GM12878 (cell line): ENCODE data around the gene NCDN. TPM values are rescaled to one million over a fixed set of nuclear protein-coding genes. Genes with fewer than 3 reads are reported as not detected.

Experiments
- ATAC-seq: fragments of 200-7000 bp; cut with Tn5 transposase; 3 replicates; pipeline ENCODE4 v1.9.1; 2020; ENCODE audit warnings: mild to moderate bottlenecking, moderate library complexity
- BruUV-seq: library from RNA; stranded (reverse); fragments of 400-500 nt; replicated peaks from 2 replicates; lab custom pipeline; 2021; lab: Mats Ljungman, UMichigan
- CTCF ChIA-PET: fragments of 300-600 bp; sonication (Branson Sonifier 250); formaldehyde crosslinking; extraction: SDS; loops from one replicate; lab custom pipeline; 2021; ENCODE audit warnings: inconsistent platforms; lab: Yijun Ruan, JAX
- POLR2A ChIA-PET: fragments of 350-600 bp; formaldehyde crosslinking; extraction: SDS; loops from one replicate; lab custom pipeline; 2021; ENCODE audit warnings: inconsistent platforms; lab: Charles Lee
- RAD21 ChIA-PET: fragments of 300-600 bp; sonication (Branson Sonifier 250); formaldehyde crosslinking; loops from one replicate; lab custom pipeline; 2023; ENCODE audit warnings: antibody characterized with exemption; ENCODE audit not compliant: unreplicated experiment; lab: Charles Lee
- SMC1A ChIA-PET: fragments of 300-600 bp; sonication (Branson Sonifier 250); formaldehyde crosslinking; loops from one replicate; lab custom pipeline; 2023; ENCODE audit not compliant: unreplicated experiment, uncharacterized antibody; lab: Charles Lee
- DNase-seq: peaks from one replicate; pipeline ENCODE4 v3.0.0-alpha.2; 2011; ENCODE audit warnings: low read depth, low spot score
- FAIRE-seq: peaks from 3 replicates; lab custom pipeline; 2011; peaks lifted over from hg19 to GRCh38; lab: Jason Lieb, UNC
- H2AFZ ChIP-seq: 2 replicates; pipeline ENCODE4 v1.6.0; 2011; ENCODE audit warnings: low read depth, low read length, control low read depth; ENCODE audit not compliant: control insufficient read depth
- H3K27ac ChIP-seq: 2 replicates; pipeline ENCODE4 v1.5.1; 2011; ENCODE audit warnings: control low read depth; ENCODE audit not compliant: control insufficient read depth, insufficient read depth
- H3K27me3 ChIP-seq, 2 experiments: replicated peaks in 1 of 2; 2 replicates each; pipeline versions ENCODE4 v1.6.0 to v1.6.1; 2011; ENCODE audit warnings: low read length in 1 of 2; ENCODE audit not compliant: control insufficient read depth in 2 of 2, insufficient read depth in 2 of 2
- H3K36me3 ChIP-seq, 2 experiments: 2 replicates each; pipeline ENCODE4 v1.5.1; 2011; ENCODE audit warnings: low read length in 1 of 2; ENCODE audit not compliant: control insufficient read depth in 2 of 2, insufficient read depth in 2 of 2
- H3K4me1 ChIP-seq: 2 replicates; pipeline ENCODE4 v1.6.1; 2011; ENCODE audit warnings: mild to moderate bottlenecking, low read length, moderate library complexity, mixed read lengths; ENCODE audit not compliant: control insufficient read depth, insufficient read depth
- H3K4me2 ChIP-seq: 2 replicates; pipeline ENCODE4 v1.6.0; 2011; ENCODE audit warnings: control low read depth; ENCODE audit not compliant: control insufficient read depth, insufficient read depth
- H3K4me3 ChIP-seq: fragments of 200-600 bp; sonication (generic); 2 replicates; pipeline ENCODE4 v1.5.1; 2016
- H3K79me2 ChIP-seq: 2 replicates; pipeline ENCODE4 v1.6.0; 2011; ENCODE audit warnings: low read length; ENCODE audit not compliant: control insufficient read depth, insufficient read depth
- H3K9ac ChIP-seq: 2 replicates; pipeline ENCODE4 v1.8.0; 2011; ENCODE audit warnings: low read length, control low read depth, mixed read lengths; ENCODE audit not compliant: control insufficient read depth, insufficient read depth
- H3K9me3 ChIP-seq: replicated peaks from 3 replicates; pipeline ENCODE4 v1.5.1; 2011; ENCODE audit warnings: mild to moderate bottlenecking, low read length; ENCODE audit not compliant: control insufficient read depth, insufficient read depth
- H4K20me1 ChIP-seq: 2 replicates; pipeline ENCODE4 v1.6.0; 2011; ENCODE audit not compliant: control insufficient read depth, insufficient read depth
- BCLAF1 ChIP-seq: fragments of 450-650 bp; IDR thresholded peaks from 2 replicates; pipeline ENCODE4 v1.6.1; 2017; ENCODE audit warnings: antibody characterized with exemption, mild to moderate bottlenecking, moderate library complexity
- CEBPZ ChIP-seq: fragments of 150-350 bp; IDR thresholded peaks from 2 replicates; pipeline ENCODE4 v1.6.1; 2016; ENCODE audit warnings: low read depth, low read length
- E4F1 ChIP-seq: fragments of 450-650 bp; IDR thresholded peaks from 2 replicates; pipeline ENCODE4 v1.6.1; 2018; ENCODE audit warnings: borderline replicate concordance, mild to moderate bottlenecking; ENCODE audit not compliant: partially characterized antibody
- EP300 ChIP-seq, 2 experiments: fragments of 150-350 bp in 1 of 2; IDR thresholded peaks; 2 replicates each; pipeline ENCODE4 v1.6.1; 2011 to 2012; ENCODE audit warnings: low read depth in 2 of 2, low read length in 2 of 2, borderline replicate concordance in 1 of 2, improper control_type of control experiment in 1 of 2, inconsistent platforms in 1 of 2; ENCODE audit not compliant: control insufficient read depth in 1 of 2
- HCFC1 ChIP-seq: fragments of 150-350 bp; IDR thresholded peaks from 2 replicates; pipeline ENCODE4 v1.6.1; 2014; ENCODE audit warnings: low read length
- IKZF2 ChIP-seq, 2 experiments: fragments of 450-650 bp; IDR thresholded peaks; 2 replicates each; pipeline ENCODE4 v1.6.1; 2017; ENCODE audit warnings: mild to moderate bottlenecking in 2 of 2, moderate library complexity in 2 of 2
- NR2F1 ChIP-seq: fragments of 450-650 bp; conservative IDR thresholded peaks from 2 replicates; pipeline ENCODE4 v1.6.1; 2017; ENCODE audit warnings: mild to moderate bottlenecking
- PAX5 ChIP-seq: IDR thresholded peaks from 2 replicates; pipeline ENCODE4 v1.6.1; 2011; ENCODE audit warnings: low read depth, low read length, borderline replicate concordance
- POLR2AphosphoS5 ChIP-seq: IDR thresholded peaks from 2 replicates; pipeline ENCODE4 v1.6.1; 2011; ENCODE audit warnings: mild to moderate bottlenecking, low read length, inconsistent platforms
- RFX5 ChIP-seq: IDR thresholded peaks from 2 replicates; pipeline ENCODE4 v1.6.1; 2011; ENCODE audit warnings: low read depth, low read length, improper control_type of control experiment
- SREBF1 ChIP-seq: IDR thresholded peaks from 2 replicates; pipeline ENCODE4 v1.6.1; 2012; ENCODE audit warnings: mild to moderate bottlenecking, low read length
- TAF1 ChIP-seq: IDR thresholded peaks from 2 replicates; pipeline ENCODE4 v1.6.1; 2011; ENCODE audit warnings: mild to moderate bottlenecking, low read depth, low read length, borderline replicate concordance
- TBL1XR1 ChIP-seq: IDR thresholded peaks from 2 replicates; pipeline ENCODE4 v1.6.1; 2012; ENCODE audit warnings: low read depth, low read length, improper control_type of control experiment
- YBX1 ChIP-seq: fragments of 450-650 bp; IDR thresholded peaks from 2 replicates; pipeline ENCODE4 v1.6.1; 2016; ENCODE audit warnings: antibody characterized with exemption
- ZSCAN29 ChIP-seq: fragments of 450-650 bp; IDR thresholded peaks from 2 replicates; pipeline ENCODE4 v1.6.1; 2017; ENCODE audit warnings: mild to moderate bottlenecking, moderate library complexity
- WGBS: methylation state at CpG from one replicate; pipeline ENCODE4 v1.1.6; 2016; ENCODE audit warnings: low lambda C conversion rate; ENCODE audit not compliant: insufficient replicate concordance, insufficient coverage; ENCODE audit errors: missing lambda C conversion rate; 5-methylcytosine and 5-hydroxymethylcytosine counted together
- in situ Hi-C: fragments of 300-500 bp; cut with MboI; formaldehyde crosslinking; loops from 9 replicates; pipeline ENCODE4 v1.14.3; 2018; ENCODE audit warnings: mixed read lengths
- intact Hi-C: fragments of 100-400 bp; cut with micrococcal nuclease; formaldehyde crosslinking; loops from one replicate; pipeline ENCODE4 v1.14.2; 2022; ENCODE audit not compliant: unreplicated experiment
- polyA plus RNA-seq, 11 experiments: library from polyadenylated mRNA; depleted of rRNA in 4 of 11; unstranded in 6 of 11; stranded (reverse) in 5 of 11; fragments of >200 nt; fragmentation: Nextera tagmentation in 4 of 11; fragmentation: Illumina TruSeq in 1 of 11; extraction: Ambion mirVana in 4 of 11; extraction: Trizol in 1 of 11; gene quantifications; 1 replicate in 1 of 11; 2 replicates in 10 of 11; pipeline versions ENCODE4 v1.2.1 to v1.2.3, GENCODE V29; 2011 to 2016; ENCODE audit warnings: inconsistent platforms in 2 of 11, missing spikeins in 2 of 11, low read depth in 1 of 11
- total RNA-seq, 4 experiments: library from RNA; depleted of rRNA in 3 of 4; stranded (reverse); fragments of >200 nt in 3 of 4; fragmentation: Illumina TruSeq in 1 of 4; extraction: Trizol in 1 of 4; gene quantifications; 2 replicates each; pipeline versions ENCODE4 v1.2.1 to v1.2.3, GENCODE V29; 2013 to 2021
- TF ChIP-seq, protein P1 (sequence below): IDR thresholded peaks from 2 replicates; pipeline ENCODE4 v1.6.1; 2012; ENCODE audit warnings: low read length, inconsistent platforms

The NCDN gene
- total and polyA plus RNA-seq, 10 of the 15 experiments (the other 5 are each of a cell fraction or from before 2014, with no cell fraction given), result 1.8 to 25.5 (median 10.9) TPM

DNA sequence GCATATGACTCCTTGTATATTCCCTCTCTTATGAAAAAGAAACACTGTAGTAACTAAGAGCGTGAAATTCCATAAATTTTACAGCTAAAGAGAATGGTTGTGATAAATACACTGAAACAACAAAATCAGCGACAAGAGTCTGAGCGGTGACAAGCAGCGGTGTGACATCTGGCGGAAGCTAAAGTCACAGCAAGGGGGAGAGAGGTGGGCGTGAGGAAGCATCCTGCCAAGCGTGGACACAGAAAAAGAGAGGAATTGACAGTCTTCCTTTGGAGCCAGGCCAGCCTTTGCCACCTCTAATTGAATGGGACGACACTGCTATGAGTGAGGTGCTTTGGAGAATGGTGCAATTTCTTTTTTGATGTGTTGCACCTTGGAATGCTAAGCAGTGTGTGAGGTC, 57.8 kb downstream of the NCDN start:
- H3K9ac ChIP-seq, result no peak overlapping the region
- 95% methylated on average over 7 of the region's 8 CpGs for WGBS
- H3K79me2 ChIP-seq, result peaks cover 4% of the 10 kb centered on the region
- H3K4me1 ChIP-seq, result peaks cover 7% of the 10 kb centered on the region; the same call in 1 of the 2 replicates
- ChIA-PET SMC1A (no interaction called here), RAD21 (no interaction called here), POLR2A (no interaction called here), CTCF (interaction anchor here (0.6 kb wide), 1 partner anchor 165 kb away, joined by 3 read pairs; no protein-coding TSS in a partner anchor)
- peaks cover 6 to 29% of the 10 kb centered on the region in 2 experiments for H3K36me3 ChIP-seq
- BruUV-seq, result no TSS peak
- no peak overlapping the region for H3K4me3 ChIP-seq
- in situ Hi-C loops, result no loop called here
- no peak overlapping the region for H2AFZ ChIP-seq
- no peak for FAIRE-seq
- intact Hi-C loops, result no loop called here
- no peaks in the 10 kb centered on the region for H3K27me3 ChIP-seq
- H4K20me1 ChIP-seq, result no peaks in the 10 kb centered on the region
- no peak for DNase-seq
- ATAC-seq, result no peak
- no peaks in the 10 kb centered on the region for H3K9me3 ChIP-seq
- H3K4me2 ChIP-seq, result no peak overlapping the region
- H3K27ac ChIP-seq, result no peak overlapping the region
- TF ChIP-seq E4F1 (no peak), SREBF1 (no peak), HCFC1 (no peak), POLR2AphosphoS5 (no peak), TBL1XR1 (no peak), CEBPZ (no peak), PAX5 (no peak), TAF1 (no peak), ZSCAN29 (no peak), EP300 (IDR thresholded peaks at IDR 0.05; ENCODE audit: borderline replicate concordance in 1 of 2, control insufficient read depth in 1 of 2, low read depth in 2 of 2, low read length in 2 of 2) (no peak), IKZF2 (IDR thresholded peaks at IDR 0.05) (no peak), BCLAF1 (no peak), YBX1 (no peak), RFX5 (no peak), NR2F1 (no peak)
- TF ChIP-seq, protein P1, sequence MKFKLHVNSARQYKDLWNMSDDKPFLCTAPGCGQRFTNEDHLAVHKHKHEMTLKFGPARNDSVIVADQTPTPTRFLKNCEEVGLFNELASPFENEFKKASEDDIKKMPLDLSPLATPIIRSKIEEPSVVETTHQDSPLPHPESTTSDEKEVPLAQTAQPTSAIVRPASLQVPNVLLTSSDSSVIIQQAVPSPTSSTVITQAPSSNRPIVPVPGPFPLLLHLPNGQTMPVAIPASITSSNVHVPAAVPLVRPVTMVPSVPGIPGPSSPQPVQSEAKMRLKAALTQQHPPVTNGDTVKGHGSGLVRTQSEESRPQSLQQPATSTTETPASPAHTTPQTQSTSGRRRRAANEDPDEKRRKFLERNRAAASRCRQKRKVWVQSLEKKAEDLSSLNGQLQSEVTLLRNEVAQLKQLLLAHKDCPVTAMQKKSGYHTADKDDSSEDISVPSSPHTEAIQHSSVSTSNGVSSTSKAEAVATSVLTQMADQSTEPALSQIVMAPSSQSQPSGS, result no peak
